ENCODE data around the gene NPAS4. TPM values are rescaled to one million over a fixed set of nuclear protein-coding genes. Genes with fewer than 3 reads are reported as not detected.
A peak's percentile ranks its signal among the peaks of the same experiment; 100 is the strongest.

Gene NPAS4
- total RNA-seq = under 0.01 TPM in 1 of 2 replicates, not detected in the other

GRCh38 chr11:66420671-66421476 is at the start of gene NPAS4:
Gene NPAS4, plus strand, starts transcription at chr11:66421035. Its CDS starts 145 bp downstream, at chr11:66421180.

GRCh38 chr11:66371627-66372415 is 49.0 kb upstream of the NPAS4 start, which contains the start of gene SLC29A2:
Gene SLC29A2, minus strand, starts transcription at chr11:66371760. Its CDS starts 169 bp downstream, at chr11:66371591.

GRCh38 chr11:66438504-66439466 is 17.9 kb downstream of the NPAS4 start, which contains the start of gene MRPL11:
Gene MRPL11, minus strand, starts transcription at chr11:66438848. Its CDS starts 94 bp downstream, at chr11:66438754.

GRCh38 chr11:66466225-66467033 is 45.6 kb downstream of the NPAS4 start, which contains the start of gene PELI3:
Gene PELI3, plus strand, starts transcription at chr11:66466905. Its CDS starts 1,224 bp downstream, at chr11:66468129.

Small RNA genes lying within 50 kb of the gene (small RNA-seq; reads per million reads assigned to genes)
- gene RF00017 (not detected), gene RF00416 (not detected), gene RNU1-84P (2.1 reads per million, percentile 49 among the genes with 10 or more reads in this experiment)

Other genes starting within 250 kb of the NPAS4 start
- 19.9 and 22.6 TPM in 2 replicates for gene KLC2, start 163.3 kb upstream of the NPAS4 start, total RNA-seq
- 98.2 and 118 TPM in 2 replicates for gene RAB1B, start 152.4 kb upstream of the NPAS4 start, total RNA-seq
- gene CNIH2, start 142.9 kb upstream of the NPAS4 start, total RNA-seq = 0.16 TPM in 1 of 2 replicates, not detected in the other
- gene YIF1A, start 131.9 kb upstream of the NPAS4 start, total RNA-seq = 148 and 155 TPM in 2 replicates
- gene TMEM151A, start 129.1 kb upstream of the NPAS4 start, total RNA-seq = 0.16 and 0.24 TPM in 2 replicates
- gene CD248, start 104.0 kb upstream of the NPAS4 start, total RNA-seq = 172 and 174 TPM in 2 replicates
- 32.3 and 32.9 TPM in 2 replicates for gene RIN1, start 84.6 kb upstream of the NPAS4 start, total RNA-seq
- gene BRMS1, start 75.9 kb upstream of the NPAS4 start, total RNA-seq = 35.4 and 40.2 TPM in 2 replicates
- gene B4GAT1, start 73.4 kb upstream of the NPAS4 start, total RNA-seq = 28.3 and 29.0 TPM in 2 replicates
- gene SLC29A2, start 49.3 kb upstream of the NPAS4 start, total RNA-seq = 0.24 and 0.81 TPM in 2 replicates
- 19.0 and 24.8 TPM in 2 replicates for gene MRPL11, start 17.8 kb downstream of the NPAS4 start, total RNA-seq
- 21.5 and 23.9 TPM in 2 replicates for gene PELI3, start 45.9 kb downstream of the NPAS4 start, total RNA-seq
- gene DPP3, start 59.4 kb downstream of the NPAS4 start, total RNA-seq = 38.9 and 43.0 TPM in 2 replicates
- 30.4 and 43.0 TPM in 2 replicates for gene BBS1, start 89.6 kb downstream of the NPAS4 start, total RNA-seq
- gene ZDHHC24, start 125.0 kb downstream of the NPAS4 start, total RNA-seq = 8.8 and 10.9 TPM in 2 replicates
- gene ACTN3, start 125.9 kb downstream of the NPAS4 start, total RNA-seq = 0.16 TPM in 1 of 2 replicates, not detected in the other
- gene CTSF, start 147.6 kb downstream of the NPAS4 start, total RNA-seq = 37.2 and 39.9 TPM in 2 replicates
- 0.49 and 0.85 TPM in 2 replicates for gene CCDC87, start 172.0 kb downstream of the NPAS4 start, total RNA-seq
- 25.7 and 31.0 TPM in 2 replicates for gene CCS, start 172.2 kb downstream of the NPAS4 start, total RNA-seq
- gene RBM14, start 195.6 kb downstream of the NPAS4 start, total RNA-seq = 27.9 and 35.2 TPM in 2 replicates
- 83.4 and 88.4 TPM in 2 replicates for gene RBM4, start 217.7 kb downstream of the NPAS4 start, total RNA-seq

Data from hair follicle dermal papilla cell (primary cell).